Panc1 (cell line): ENCODE results near the gene POU2F1.

Source experiments
- POLR2AphosphoS5 ChIP-seq: IDR thresholded peaks from 2 replicates; pipeline ENCODE4 v1.6.1; 2012; ENCODE audit warnings: mild to moderate bottlenecking, low read depth, low read length, moderate library complexity
- SIN3A ChIP-seq: IDR thresholded peaks from 2 replicates; pipeline ENCODE4 v1.6.1; 2012; ENCODE audit warnings: low read depth, mild to moderate bottlenecking, low read length, moderate library complexity, borderline replicate concordance; ENCODE audit not compliant: insufficient read depth
- TCF7L2 ChIP-seq: IDR thresholded peaks from 2 replicates; pipeline ENCODE4 v1.6.1; 2011; ENCODE audit warnings: mild to moderate bottlenecking, low read depth, low read length, inconsistent platforms
- TF ChIP-seq, protein P1 (sequence below), 2 experiments: IDR thresholded peaks; 2 replicates each; pipeline ENCODE4 v1.6.1; 2011 to 2012; ENCODE audit warnings: low read depth in 2 of 2, control low read depth in 1 of 2, low read length in 1 of 2, mild to moderate bottlenecking in 1 of 2, moderate library complexity in 1 of 2; ENCODE audit not compliant: insufficient read depth in 1 of 2
- TF ChIP-seq, protein P2 (sequence below): fragments of 450-650 bp; IDR thresholded peaks from 2 replicates; pipeline ENCODE4 v1.5.1; 2017; ENCODE audit warnings: mild to moderate bottlenecking

DNA sequence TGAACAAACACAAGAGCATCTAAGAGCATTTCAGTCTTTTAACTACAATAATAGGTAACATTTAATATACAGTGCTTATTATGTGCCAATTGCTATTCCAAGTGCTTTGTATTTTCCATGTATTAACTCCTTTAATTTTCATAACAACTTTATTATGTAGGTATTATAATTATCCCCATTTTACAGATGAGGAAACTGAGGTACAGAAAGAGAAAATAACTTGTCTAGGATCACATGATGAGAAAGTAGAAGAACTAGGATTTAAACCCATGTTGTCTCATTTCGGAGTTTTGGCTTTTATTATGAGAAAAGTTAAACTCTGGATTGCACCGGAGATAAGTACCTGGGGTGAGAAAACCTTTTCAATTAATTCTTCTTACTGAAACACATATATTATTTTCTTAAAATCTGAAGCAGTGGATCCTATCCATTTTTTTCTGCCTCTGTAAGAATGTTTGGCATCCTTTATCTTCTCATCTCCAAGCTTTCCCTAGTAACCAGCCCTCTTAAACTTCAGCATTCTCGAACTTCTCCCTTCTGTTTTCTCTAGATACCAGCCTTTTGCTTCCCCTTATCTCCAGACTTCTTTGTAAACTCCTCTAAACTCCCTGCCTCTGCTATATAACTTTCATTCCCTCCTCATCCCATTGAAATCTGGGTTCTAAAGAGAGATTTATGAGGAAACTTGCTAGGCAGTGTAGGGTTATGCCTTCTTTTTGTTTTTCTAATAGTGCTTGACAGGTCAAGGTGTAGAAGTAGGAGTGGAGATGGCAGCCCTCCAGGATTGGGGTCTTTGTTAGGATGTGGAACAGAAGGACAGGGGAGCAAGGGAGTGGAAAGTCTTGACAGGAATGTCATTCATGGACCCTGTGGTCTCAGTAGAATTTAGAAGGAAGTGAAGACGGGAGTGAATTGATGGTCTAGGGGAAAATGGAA is 28.3 kb downstream of the POU2F1 start:
- TF ChIP-seq, protein P1, sequence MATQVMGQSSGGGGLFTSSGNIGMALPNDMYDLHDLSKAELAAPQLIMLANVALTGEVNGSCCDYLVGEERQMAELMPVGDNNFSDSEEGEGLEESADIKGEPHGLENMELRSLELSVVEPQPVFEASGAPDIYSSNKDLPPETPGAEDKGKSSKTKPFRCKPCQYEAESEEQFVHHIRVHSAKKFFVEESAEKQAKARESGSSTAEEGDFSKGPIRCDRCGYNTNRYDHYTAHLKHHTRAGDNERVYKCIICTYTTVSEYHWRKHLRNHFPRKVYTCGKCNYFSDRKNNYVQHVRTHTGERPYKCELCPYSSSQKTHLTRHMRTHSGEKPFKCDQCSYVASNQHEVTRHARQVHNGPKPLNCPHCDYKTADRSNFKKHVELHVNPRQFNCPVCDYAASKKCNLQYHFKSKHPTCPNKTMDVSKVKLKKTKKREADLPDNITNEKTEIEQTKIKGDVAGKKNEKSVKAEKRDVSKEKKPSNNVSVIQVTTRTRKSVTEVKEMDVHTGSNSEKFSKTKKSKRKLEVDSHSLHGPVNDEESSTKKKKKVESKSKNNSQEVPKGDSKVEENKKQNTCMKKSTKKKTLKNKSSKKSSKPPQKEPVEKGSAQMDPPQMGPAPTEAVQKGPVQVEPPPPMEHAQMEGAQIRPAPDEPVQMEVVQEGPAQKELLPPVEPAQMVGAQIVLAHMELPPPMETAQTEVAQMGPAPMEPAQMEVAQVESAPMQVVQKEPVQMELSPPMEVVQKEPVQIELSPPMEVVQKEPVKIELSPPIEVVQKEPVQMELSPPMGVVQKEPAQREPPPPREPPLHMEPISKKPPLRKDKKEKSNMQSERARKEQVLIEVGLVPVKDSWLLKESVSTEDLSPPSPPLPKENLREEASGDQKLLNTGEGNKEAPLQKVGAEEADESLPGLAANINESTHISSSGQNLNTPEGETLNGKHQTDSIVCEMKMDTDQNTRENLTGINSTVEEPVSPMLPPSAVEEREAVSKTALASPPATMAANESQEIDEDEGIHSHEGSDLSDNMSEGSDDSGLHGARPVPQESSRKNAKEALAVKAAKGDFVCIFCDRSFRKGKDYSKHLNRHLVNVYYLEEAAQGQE (IDR thresholded peaks at IDR 0.05; ENCODE audit: insufficient read depth in 1 of 2, low read depth in 2 of 2, low read length in 1 of 2) = no peak
- TF ChIP-seq, protein P2, sequence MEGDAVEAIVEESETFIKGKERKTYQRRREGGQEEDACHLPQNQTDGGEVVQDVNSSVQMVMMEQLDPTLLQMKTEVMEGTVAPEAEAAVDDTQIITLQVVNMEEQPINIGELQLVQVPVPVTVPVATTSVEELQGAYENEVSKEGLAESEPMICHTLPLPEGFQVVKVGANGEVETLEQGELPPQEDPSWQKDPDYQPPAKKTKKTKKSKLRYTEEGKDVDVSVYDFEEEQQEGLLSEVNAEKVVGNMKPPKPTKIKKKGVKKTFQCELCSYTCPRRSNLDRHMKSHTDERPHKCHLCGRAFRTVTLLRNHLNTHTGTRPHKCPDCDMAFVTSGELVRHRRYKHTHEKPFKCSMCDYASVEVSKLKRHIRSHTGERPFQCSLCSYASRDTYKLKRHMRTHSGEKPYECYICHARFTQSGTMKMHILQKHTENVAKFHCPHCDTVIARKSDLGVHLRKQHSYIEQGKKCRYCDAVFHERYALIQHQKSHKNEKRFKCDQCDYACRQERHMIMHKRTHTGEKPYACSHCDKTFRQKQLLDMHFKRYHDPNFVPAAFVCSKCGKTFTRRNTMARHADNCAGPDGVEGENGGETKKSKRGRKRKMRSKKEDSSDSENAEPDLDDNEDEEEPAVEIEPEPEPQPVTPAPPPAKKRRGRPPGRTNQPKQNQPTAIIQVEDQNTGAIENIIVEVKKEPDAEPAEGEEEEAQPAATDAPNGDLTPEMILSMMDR = no peak
- no peak for TF ChIP-seq POLR2AphosphoS5
- TF ChIP-seq TCF7L2 = no peak
- no peak for TF ChIP-seq SIN3A
